Neural cell (in vitro differentiated cells): ENCODE data around the gene GRID1. TPM values are rescaled to one million over a fixed set of nuclear protein-coding genes. Genes with fewer than 3 reads are reported as not detected.

Experiments used
- H2AFZ ChIP-seq: fragments of 200-600, 300-800 bp; sonication (generic), shearing (Covaris generic); 2 replicates; pipeline ENCODE4 v1.6.0; 2014; ENCODE audit warnings: low read depth, mild to moderate bottlenecking, antibody characterized with exemption, low read length, moderate library complexity
- H3F3A ChIP-seq: fragments of 200-600 bp; shearing (Covaris generic); 2 replicates; pipeline ENCODE4 v1.6.1; 2016; ENCODE audit warnings: mild to moderate bottlenecking, moderate library complexity, mixed read lengths, antibody characterized with exemption, low read length; ENCODE audit not compliant: insufficient read depth, poor library complexity, severe bottlenecking
- H3K27ac ChIP-seq: fragments of 200-600, 300-800 bp; sonication (generic), shearing (Covaris generic); 2 replicates; pipeline ENCODE4 v1.5.1; 2014; ENCODE audit warnings: mild to moderate bottlenecking, low read length, moderate library complexity
- H3K27me3 ChIP-seq: fragments of 300-800, 200-600 bp; sonication (generic), shearing (Covaris generic); 2 replicates; pipeline ENCODE4 v1.6.0; 2014; ENCODE audit warnings: mild to moderate bottlenecking, low read depth, low read length, moderate library complexity; ENCODE audit not compliant: insufficient read depth
- H3K36me3 ChIP-seq: fragments of 300-800, 200-600 bp; sonication (generic), shearing (Covaris generic); 2 replicates; pipeline ENCODE4 v1.5.1; 2014; ENCODE audit warnings: mild to moderate bottlenecking, antibody characterized with exemption, low read length, moderate library complexity; ENCODE audit not compliant: insufficient read depth
- H3K4me2 ChIP-seq: fragments of 300-800, 200-600 bp; sonication (generic), shearing (Covaris generic); 2 replicates; pipeline ENCODE4 v1.6.0; 2014; ENCODE audit warnings: mild to moderate bottlenecking, low read length
- H3K4me3 ChIP-seq: fragments of 300-800, 200-600 bp; sonication (generic), shearing (Covaris generic); 2 replicates; pipeline ENCODE4 v1.5.1; 2014; ENCODE audit warnings: mild to moderate bottlenecking, low read length, moderate library complexity
- H3K79me2 ChIP-seq: fragments of 200-600 bp; shearing (Covaris generic); replicated peaks from 2 replicates; pipeline ENCODE4 v1.6.0; 2014; ENCODE audit warnings: mild to moderate bottlenecking, low read length, moderate library complexity; ENCODE audit not compliant: insufficient read depth
- H3K9ac ChIP-seq: fragments of 300-800, 200-600 bp; sonication (generic), shearing (Covaris generic); 2 replicates; pipeline ENCODE4 v1.6.1; 2016; ENCODE audit warnings: mild to moderate bottlenecking, low read length, mixed read lengths
- H3K9me2 ChIP-seq: fragments of 200-600 bp; shearing (Covaris generic); 2 replicates; pipeline ENCODE4 v1.6.1; 2016; ENCODE audit warnings: mild to moderate bottlenecking, low read length, mixed read lengths; ENCODE audit not compliant: insufficient read depth
- H3K9me3 ChIP-seq: fragments of 200-600, 300-800 bp; sonication (generic), shearing (Covaris generic); 2 replicates; pipeline ENCODE4 v1.6.1; 2016; ENCODE audit warnings: mild to moderate bottlenecking, mixed run types, low read length, moderate library complexity, mixed read lengths
- H4K20me1 ChIP-seq: fragments of 200-600 bp; shearing (Covaris generic); 2 replicates; pipeline ENCODE4 v1.6.1; 2016; ENCODE audit warnings: mild to moderate bottlenecking, mixed run types; ENCODE audit not compliant: insufficient read depth
- CTCF ChIP-seq: fragments of 450-650 bp; IDR thresholded peaks from 2 replicates; pipeline ENCODE4 v1.5.1; 2014; ENCODE audit warnings: antibody characterized with exemption, mild to moderate bottlenecking, moderate library complexity; ENCODE audit not compliant: poor library complexity, severe bottlenecking
- EP300 ChIP-seq: fragments of 450-650 bp; conservative IDR thresholded peaks from 2 replicates; pipeline ENCODE4 v1.6.1; 2014; ENCODE audit warnings: antibody characterized with exemption, mild to moderate bottlenecking, moderate library complexity; ENCODE audit not compliant: poor library complexity, severe bottlenecking
- EZH2 ChIP-seq: fragments of 200-600, 300-800 bp; shearing (Covaris generic), sonication (generic); IDR thresholded peaks from 2 replicates; pipeline ENCODE4 v1.6.1; 2014; ENCODE audit warnings: antibody characterized with exemption, low read length, borderline replicate concordance, mild to moderate bottlenecking; ENCODE audit not compliant: insufficient read depth, poor library complexity, severe bottlenecking
- MXI1 ChIP-seq: fragments of 450-650 bp; conservative IDR thresholded peaks from 2 replicates; pipeline ENCODE4 v1.6.1; 2014; ENCODE audit warnings: antibody characterized with exemption, mild to moderate bottlenecking; ENCODE audit not compliant: poor library complexity, severe bottlenecking
- POLR2AphosphoS5 ChIP-seq: IDR thresholded peaks from 2 replicates; pipeline ENCODE4 v1.6.1; 2012
- RAD21 ChIP-seq: fragments of 450-650 bp; conservative IDR thresholded peaks from 2 replicates; pipeline ENCODE4 v1.6.1; 2014; ENCODE audit warnings: antibody characterized with exemption, mild to moderate bottlenecking, moderate library complexity
- REST ChIP-seq: IDR thresholded peaks from 2 replicates; pipeline ENCODE4 v1.6.1; 2012; ENCODE audit warnings: borderline replicate concordance
- SMC3 ChIP-seq: fragments of 450-650 bp; conservative IDR thresholded peaks from 2 replicates; pipeline ENCODE4 v1.6.1; 2014; ENCODE audit warnings: antibody characterized with exemption, mild to moderate bottlenecking, moderate library complexity; ENCODE audit not compliant: poor library complexity
- TAF1 ChIP-seq: IDR thresholded peaks from 2 replicates; pipeline ENCODE4 v1.6.1; 2012; ENCODE audit warnings: low read depth
- polyA plus RNA-seq: library from polyadenylated mRNA; depleted of rRNA; stranded (reverse); fragments of >200 nt; gene quantifications from 2 replicates; pipeline ENCODE4 v1.2.3, GENCODE V29; 2014

GRID1 gene
- polyA plus RNA-seq, 1 donor from 2014 or later: 7.3 TPM

DNA sequence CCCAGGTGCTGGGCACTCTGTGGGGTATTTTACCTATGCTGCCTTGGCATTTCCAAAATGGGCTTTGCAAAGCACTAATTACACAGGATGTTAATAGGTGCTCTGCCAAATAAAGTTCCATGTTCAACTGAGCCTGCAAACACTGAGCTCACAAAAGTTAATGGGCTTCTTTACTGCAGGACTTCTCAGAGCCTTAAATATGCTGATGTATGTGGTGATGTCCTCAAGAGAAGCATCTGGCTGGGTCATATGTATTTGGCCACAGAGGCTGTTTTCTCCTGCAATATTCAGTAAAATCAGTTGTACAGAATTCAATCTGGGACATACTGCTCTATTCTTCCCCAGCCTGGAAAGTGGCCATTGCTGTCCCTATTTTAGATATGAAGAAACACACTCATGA, 31.3 kb downstream of the GRID1 start:
- no peaks in the 10 kb centered on the region for H3K27me3 ChIP-seq
- no peak overlapping the region for H3K9ac ChIP-seq
- H2AFZ ChIP-seq: no peak overlapping the region
- no peak overlapping the region for H3K27ac ChIP-seq
- no peaks in the 10 kb centered on the region for H3K9me3 ChIP-seq
- no peaks in the 10 kb centered on the region for H3F3A ChIP-seq
- H3K36me3 ChIP-seq: no peaks in the 10 kb centered on the region
- no peaks in the 10 kb centered on the region for H4K20me1 ChIP-seq
- no peaks in the 10 kb centered on the region for H3K9me2 ChIP-seq
- H3K79me2 ChIP-seq: no peaks in the 10 kb centered on the region
- no peak for TF ChIP-seq TAF1
- TF ChIP-seq EP300: no peak
- TF ChIP-seq MXI1: no peak
- no peak for TF ChIP-seq RAD21
- TF ChIP-seq REST: no peak
- TF ChIP-seq POLR2AphosphoS5: no peak
- no peak for TF ChIP-seq SMC3
- no peak for TF ChIP-seq CTCF
- TF ChIP-seq EZH2: no peak
- H3K4me3 ChIP-seq: no peak overlapping the region
- no peak overlapping the region for H3K4me2 ChIP-seq

DNA sequence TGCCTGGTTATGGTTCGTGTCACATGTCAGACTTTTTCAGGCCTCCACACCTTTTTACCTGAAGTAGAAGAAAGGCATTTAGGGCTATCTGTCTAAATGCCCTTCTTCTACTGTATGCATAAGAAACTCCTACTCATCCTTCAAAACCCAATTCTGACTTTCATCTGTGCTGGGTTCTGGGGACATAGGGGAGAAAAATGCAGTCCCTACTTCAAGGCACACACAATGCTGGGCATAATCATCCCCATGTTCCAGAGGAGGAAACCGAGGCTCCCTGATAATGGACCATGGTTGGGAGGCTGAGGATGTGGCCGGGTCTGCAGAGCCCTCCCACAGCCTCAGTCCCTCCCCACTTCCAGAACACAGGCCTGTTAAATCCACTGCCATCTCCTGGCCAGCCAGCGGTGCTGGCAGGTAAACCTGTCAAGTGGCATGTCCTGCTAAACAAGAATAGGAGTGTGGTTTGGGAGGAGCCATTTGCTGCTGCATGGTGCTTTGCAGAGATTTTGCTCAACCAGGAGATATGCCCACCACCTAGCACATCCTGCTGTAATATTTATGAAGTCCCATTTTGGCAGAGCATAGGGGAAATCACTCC, 32.0 kb downstream of the GRID1 start:
- no peaks in the 10 kb centered on the region for H3K9me3 ChIP-seq
- H4K20me1 ChIP-seq: no peaks in the 10 kb centered on the region
- H2AFZ ChIP-seq: peak overlapping the region; percentile 31
- peak overlapping the region; percentile 21 for H3K4me3 ChIP-seq
- H3F3A ChIP-seq: no peaks in the 10 kb centered on the region
- H3K4me2 ChIP-seq: no peak overlapping the region
- peak overlapping the region; percentile 65 for H3K27ac ChIP-seq
- no peaks in the 10 kb centered on the region for H3K36me3 ChIP-seq
- H3K9ac ChIP-seq: peak overlapping the region; percentile 35
- no peaks in the 10 kb centered on the region for H3K9me2 ChIP-seq
- no peaks in the 10 kb centered on the region for H3K79me2 ChIP-seq
- TF ChIP-seq SMC3: peak; percentile 45
- no peak for TF ChIP-seq RAD21
- peak; percentile 44 for TF ChIP-seq CTCF
- H3K27me3 ChIP-seq: no peaks in the 10 kb centered on the region
